ENCODE results near the gene ERI2. TPM values are rescaled to one million over a fixed set of nuclear protein-coding genes. Genes with fewer than 3 reads are reported as not detected.

ERI2 gene
- total and polyA plus RNA-seq, 2 donors, result 12.5 to 45.6 TPM

DNA sequence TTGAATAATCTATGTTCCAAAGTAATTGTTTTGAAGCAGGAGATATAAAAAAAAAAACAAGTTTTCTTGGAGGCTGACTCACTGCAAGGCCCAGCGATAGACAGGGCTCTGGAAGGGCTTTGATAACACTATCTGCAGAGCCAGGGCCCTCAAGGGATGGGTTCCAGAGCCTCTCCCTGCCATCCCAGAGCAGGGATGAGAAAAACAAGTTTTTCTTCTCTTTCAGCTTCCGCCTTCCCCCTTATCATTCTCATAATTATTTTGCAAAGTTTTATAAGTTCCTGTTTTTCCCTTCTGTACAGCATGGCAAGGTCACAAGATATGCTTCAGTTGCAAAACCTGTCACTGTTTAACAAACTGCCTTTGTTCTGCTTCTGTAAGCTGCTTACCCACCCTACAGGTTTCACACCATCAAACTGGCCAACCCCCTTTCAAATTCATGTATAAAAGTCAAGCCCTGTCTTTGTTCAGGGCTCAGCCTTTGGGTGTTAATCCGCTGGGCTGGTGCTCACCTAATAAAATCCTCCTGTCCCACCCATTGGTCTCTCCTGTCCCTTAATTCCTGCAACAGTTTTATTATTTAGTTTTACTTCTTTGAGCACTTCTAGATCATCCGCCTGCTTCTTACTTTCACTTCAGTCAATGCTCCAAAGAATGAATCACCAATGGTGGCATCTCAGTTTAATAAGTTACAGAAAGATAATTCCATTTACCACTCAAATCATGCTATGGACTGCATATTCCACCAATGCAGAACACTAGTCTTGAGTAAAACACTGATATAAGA is 59.0 kb downstream of the ERI2 start:
- no peak for DNase-seq (ENCODE audit: extremely low spot score)
- WGBS, result 74% methylated on average over 4 of the region's 4 CpGs
- Histone ChIP-seq H3K4me1 (ENCODE audit: insufficient read depth) (no peaks in the 10 kb centered on the region), H3K36me3 (ENCODE audit: insufficient read depth) (no peaks in the 10 kb centered on the region), H3K4me3 (ENCODE audit: low read depth, low read length) (no peak overlapping the region), H3K27ac (ENCODE audit: low read depth) (no peak overlapping the region)

DNA sequence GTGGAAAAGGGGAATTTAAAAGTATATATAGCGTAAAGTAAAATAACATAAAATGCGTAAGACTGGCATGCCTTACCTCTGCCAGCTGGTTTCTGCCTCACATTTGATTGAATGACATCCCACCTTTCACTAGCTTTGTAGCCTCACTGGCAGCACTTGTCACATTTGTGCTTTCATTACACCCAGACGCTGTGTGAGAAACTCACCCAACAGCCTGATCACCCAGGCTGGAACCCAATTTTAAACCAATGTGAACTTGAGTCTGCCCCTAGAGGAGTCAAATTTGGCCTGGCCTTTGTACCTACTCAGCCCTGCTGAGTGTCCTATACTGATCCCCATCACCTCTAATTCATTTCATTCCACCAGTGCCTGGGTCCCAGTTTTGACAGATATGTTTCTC is 59.8 kb downstream of the ERI2 start:
- Histone ChIP-seq H3K27ac (ENCODE audit: low read depth) (no peak overlapping the region), H3K4me3 (ENCODE audit: low read depth, low read length) (no peak overlapping the region), H3K36me3 (ENCODE audit: insufficient read depth) (no peaks in the 10 kb centered on the region), H3K4me1 (ENCODE audit: insufficient read depth) (no peaks in the 10 kb centered on the region)
- 96% methylated on average over 3 of the region's 3 CpGs for WGBS
- DNase-seq (ENCODE audit: extremely low spot score), result no peak

Small RNA genes lying within 50 kb of the gene (small RNA-seq; reads per million reads assigned to genes)
- gene RF00618, result not detected
- not detected for gene RNU6-944P

Other genes starting within 250 kb of the ERI2 start
- gene ACSM2B, start 230.1 kb downstream of the ERI2 start, total RNA-seq, result 0.37 TPM
- 0.28 TPM for gene ACSM2B, start 230.1 kb downstream of the ERI2 start, polyA plus RNA-seq
- 1.0 TPM for gene ACSM1, start 108.8 kb downstream of the ERI2 start, total RNA-seq
- 0.68 TPM for gene ACSM1, start 108.8 kb downstream of the ERI2 start, polyA plus RNA-seq
- gene THUMPD1, start 64.7 kb downstream of the ERI2 start, total RNA-seq, result 74.9 TPM
- 44.4 TPM for gene THUMPD1, start 64.7 kb downstream of the ERI2 start, polyA plus RNA-seq
- 11.3 TPM for gene ACSM3, start 42.5 kb downstream of the ERI2 start, total RNA-seq
- gene ACSM3, start 42.5 kb downstream of the ERI2 start, polyA plus RNA-seq, result 3.5 TPM
- 16.1 TPM for gene REXO5, start 55 bp upstream of the ERI2 start, total RNA-seq
- 3.0 TPM for gene REXO5, start 55 bp upstream of the ERI2 start, polyA plus RNA-seq
- 13.0 TPM for gene DCUN1D3, start 93.9 kb upstream of the ERI2 start, total RNA-seq
- 6.8 TPM for gene DCUN1D3, start 93.9 kb upstream of the ERI2 start, polyA plus RNA-seq
- 54.6 TPM for gene LYRM1, start 94.3 kb upstream of the ERI2 start, total RNA-seq
- 59.8 TPM for gene LYRM1, start 94.3 kb upstream of the ERI2 start, polyA plus RNA-seq

Measured in urinary bladder (tissue), 4 donors.